Liver (tissue), 9 donors: ENCODE results near the gene ZMYND12. TPM values are rescaled to one million over a fixed set of nuclear protein-coding genes. Genes with fewer than 3 reads are reported as not detected.

Experiments used
- DNase-seq: peaks from one replicate; pipeline ENCODE4 v3.0.0-alpha.2; 2017; ENCODE audit warnings: low spot score
- H3K27ac ChIP-seq, 2 donors: one replicate each; pipeline ENCODE4 v1.7.0; 2013; ENCODE audit warnings: inconsistent platforms in 2 of 2, low read length in 2 of 2, control low read depth in 1 of 2, low read depth in 1 of 2, mild to moderate bottlenecking in 1 of 2
- H3K27me3 ChIP-seq, 4 donors: one replicate each; pipeline versions ENCODE4 v1.6.1 to v1.7.0; 2013; ENCODE audit warnings: low read length in 3 of 4, inconsistent platforms in 1 of 4, mild to moderate bottlenecking in 1 of 4, moderate library complexity in 1 of 4; ENCODE audit not compliant: control insufficient read depth in 4 of 4, insufficient read depth in 4 of 4
- H3K36me3 ChIP-seq, 4 donors: one replicate each; pipeline versions ENCODE4 v1.6.1 to v1.7.0; 2013; ENCODE audit warnings: low read length in 3 of 4, mild to moderate bottlenecking in 3 of 4, low read depth in 1 of 4, moderate library complexity in 1 of 4; ENCODE audit not compliant: control insufficient read depth in 4 of 4, insufficient read depth in 3 of 4
- H3K4me1 ChIP-seq, 4 donors: one replicate each; pipeline versions ENCODE4 v1.6.1 to v1.7.0; 2013; ENCODE audit warnings: low read length in 3 of 4, mild to moderate bottlenecking in 3 of 4, moderate library complexity in 1 of 4; ENCODE audit not compliant: control insufficient read depth in 4 of 4, insufficient read depth in 4 of 4
- H3K4me3 ChIP-seq, 3 donors: one replicate each; pipeline versions ENCODE4 v1.6.1 to v1.7.0; 2013; ENCODE audit warnings: low read length in 3 of 3, control low read depth in 1 of 3, low read depth in 1 of 3, mild to moderate bottlenecking in 1 of 3
- H3K9ac ChIP-seq, 2 donors: one replicate each; pipeline ENCODE4 v1.7.0; 2013; ENCODE audit warnings: low read length in 2 of 2, mild to moderate bottlenecking in 2 of 2, moderate library complexity in 2 of 2, control low read depth in 1 of 2, low read depth in 1 of 2
- H3K9me3 ChIP-seq, 4 donors: one replicate each; pipeline versions ENCODE4 v1.6.1 to v1.7.0; 2013; ENCODE audit warnings: low read length in 3 of 4; ENCODE audit not compliant: control insufficient read depth in 4 of 4
- CTCF ChIP-seq: fragments of 150-350 bp; IDR thresholded peaks from 2 replicates; pipeline ENCODE4 v1.5.1; 2017; ENCODE audit warnings: improper control_type of control experiment, low read depth, low read length; ENCODE audit not compliant: missing input control
- EGR1 ChIP-seq, 2 donors: IDR thresholded peaks; 2 replicates each; pipeline ENCODE4 v1.6.1; 2016 to 2018; ENCODE audit warnings: antibody characterized with exemption in 2 of 2, low read depth in 2 of 2
- FOXA1 ChIP-seq: IDR thresholded peaks from 2 replicates; pipeline ENCODE4 v1.6.1; 2016; ENCODE audit warnings: antibody characterized with exemption
- HNF4A ChIP-seq, 2 donors: conservative IDR thresholded peaks; 2 replicates each; pipeline ENCODE4 v1.6.1; 2016; ENCODE audit warnings: antibody characterized with exemption in 2 of 2, mild to moderate bottlenecking in 2 of 2
- HNF4G ChIP-seq: IDR thresholded peaks from 2 replicates; pipeline ENCODE4 v1.6.1; 2016; ENCODE audit warnings: antibody characterized with exemption
- JUND ChIP-seq, 2 donors: IDR thresholded peaks; 2 replicates each; pipeline ENCODE4 v1.6.1; 2016; ENCODE audit warnings: antibody characterized with exemption in 2 of 2
- MAX ChIP-seq: IDR thresholded peaks from 2 replicates; pipeline ENCODE4 v1.6.1; 2016; ENCODE audit warnings: antibody characterized with exemption
- NR2F2 ChIP-seq: IDR thresholded peaks from 2 replicates; pipeline ENCODE4 v1.6.1; 2016; ENCODE audit warnings: antibody characterized with exemption
- REST ChIP-seq: IDR thresholded peaks from 2 replicates; pipeline ENCODE4 v1.6.1; 2016; ENCODE audit warnings: antibody characterized with exemption, mild to moderate bottlenecking
- RXRA ChIP-seq, 2 donors: IDR thresholded peaks; 2 replicates each; pipeline ENCODE4 v1.6.1; 2017 to 2018; ENCODE audit warnings: antibody characterized with exemption in 2 of 2, mild to moderate bottlenecking in 1 of 2
- SP1 ChIP-seq: IDR thresholded peaks from 2 replicates; pipeline ENCODE4 v1.6.1; 2018; ENCODE audit warnings: antibody characterized with exemption, mild to moderate bottlenecking
- TAF1 ChIP-seq: conservative IDR thresholded peaks from 2 replicates; pipeline ENCODE4 v1.6.1; 2016; ENCODE audit warnings: antibody characterized with exemption, mild to moderate bottlenecking
- WGBS: extraction: QIAGEN DNeasy Blood & Tissue Kit; methylation state at CpG from one replicate; pipeline ENCODE4 v1.1.7; 2013; 5-methylcytosine and 5-hydroxymethylcytosine counted together
- polyA plus RNA-seq, 2 donors: library from polyadenylated mRNA; stranded (reverse) in 1 of 2; unstranded in 1 of 2; fragments of 200-250 nt in 1 of 2; fragments of >200 nt in 1 of 2; fragmentation: Nextera tagmentation in 1 of 2; extraction: Ambion mirVana in 1 of 2; gene quantifications; one replicate each; pipeline versions ENCODE4 v1.2.1 to v1.2.3, GENCODE V29; 2013 to 2015
- total RNA-seq, 2 donors: library from RNA; depleted of rRNA; stranded (reverse); fragments of >200 nt; gene quantifications; one replicate each; pipeline ENCODE4 v1.2.3, GENCODE V29; 2014
- TF ChIP-seq, protein P1 (sequence below): IDR thresholded peaks from 2 replicates; pipeline ENCODE4 v1.6.1; 2016; ENCODE audit warnings: antibody characterized with exemption
- donor health status: healthy.
- donor health status: healthy.
- donor health status: healthy.
- donor health status: healthy.
- donor health status: healthy.

Gene ZMYND12
- total and polyA plus RNA-seq, 4 donors = 1.3 to 3.0 (median 2.0) TPM

- TF ChIP-seq, protein P1, sequence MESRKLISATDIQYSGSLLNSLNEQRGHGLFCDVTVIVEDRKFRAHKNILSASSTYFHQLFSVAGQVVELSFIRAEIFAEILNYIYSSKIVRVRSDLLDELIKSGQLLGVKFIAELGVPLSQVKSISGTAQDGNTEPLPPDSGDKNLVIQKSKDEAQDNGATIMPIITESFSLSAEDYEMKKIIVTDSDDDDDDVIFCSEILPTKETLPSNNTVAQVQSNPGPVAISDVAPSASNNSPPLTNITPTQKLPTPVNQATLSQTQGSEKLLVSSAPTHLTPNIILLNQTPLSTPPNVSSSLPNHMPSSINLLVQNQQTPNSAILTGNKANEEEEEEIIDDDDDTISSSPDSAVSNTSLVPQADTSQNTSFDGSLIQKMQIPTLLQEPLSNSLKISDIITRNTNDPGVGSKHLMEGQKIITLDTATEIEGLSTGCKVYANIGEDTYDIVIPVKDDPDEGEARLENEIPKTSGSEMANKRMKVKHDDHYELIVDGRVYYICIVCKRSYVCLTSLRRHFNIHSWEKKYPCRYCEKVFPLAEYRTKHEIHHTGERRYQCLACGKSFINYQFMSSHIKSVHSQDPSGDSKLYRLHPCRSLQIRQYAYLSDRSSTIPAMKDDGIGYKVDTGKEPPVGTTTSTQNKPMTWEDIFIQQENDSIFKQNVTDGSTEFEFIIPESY = no peak
These were observed 7.3 kb upstream of the ZMYND12 start, which contains the start of gene CCDC30 (continued) for GRCh38 chr1:42462828-42463763.

GRCh38 chr1:42461196-42461595 lies 5.4 kb upstream of the ZMYND12 start:
- H3K9ac ChIP-seq = no peak overlapping the region
- no peaks in the 10 kb centered on the region for H3K9me3 ChIP-seq
- TF ChIP-seq NR2F2 (no peak), JUND (IDR thresholded peaks at IDR 0.05) (no peak), EGR1 (IDR thresholded peaks at IDR 0.05; ENCODE audit: low read depth in 2 of 2) (no peak), FOXA1 (no peak), HNF4A (conservative IDR thresholded peaks at IDR 0.05) (no peak), TAF1 (no peak), RXRA (IDR thresholded peaks at IDR 0.05) (no peak), REST (no peak), CTCF (no peak), MAX (no peak), SP1 (no peak), HNF4G (no peak)
- no peak for DNase-seq
- H3K27ac ChIP-seq = no peak overlapping the region
- no peak overlapping the region for H3K4me3 ChIP-seq
- H3K27me3 ChIP-seq = no peaks in the 10 kb centered on the region
- 83% methylated on average over 2 of the region's 2 CpGs for WGBS
- peaks cover 3 to 27% (median 22%) of the 10 kb centered on the region in 4 donors for H3K4me1 ChIP-seq
- H3K36me3 ChIP-seq = peaks cover 0 to 26% (median 20%) of the 10 kb centered on the region in 4 donors
